Skeletal muscle satellite cell (primary cell): ENCODE measurements around the gene ARMC12.

Experiments
- H3K27me3 ChIP-seq: 2 replicates; pipeline ENCODE4 v1.7.0; 2013; ENCODE audit warnings: low read length; ENCODE audit not compliant: control insufficient read depth, insufficient read depth
- H3K36me3 ChIP-seq: 2 replicates; pipeline ENCODE4 v1.7.0; 2013; ENCODE audit warnings: mild to moderate bottlenecking, control low read depth, low read length; ENCODE audit not compliant: insufficient read depth
- H3K4me1 ChIP-seq: 2 replicates; pipeline ENCODE4 v1.7.0; 2013; ENCODE audit warnings: low read length; ENCODE audit not compliant: control insufficient read depth, insufficient read depth
- H3K4me2 ChIP-seq: 2 replicates; pipeline ENCODE4 v1.7.0; 2013; ENCODE audit warnings: mild to moderate bottlenecking, low read length
- H3K4me3 ChIP-seq: 2 replicates; pipeline ENCODE4 v1.7.0; 2013; ENCODE audit warnings: low read length
- H3K9ac ChIP-seq: 2 replicates; pipeline ENCODE4 v1.7.0; 2013; ENCODE audit warnings: mild to moderate bottlenecking, low read depth, low read length, moderate library complexity
- H3K9me3 ChIP-seq: replicated peaks from 2 replicates; pipeline ENCODE4 v1.7.0; 2013; ENCODE audit warnings: mild to moderate bottlenecking, control low read depth, low read length

The ARMC12 gene

GRCh38 chr6:35707714-35708407 is 29.0 kb upstream of the ARMC12 start:
- Histone ChIP-seq H3K36me3 (no peaks in the 10 kb centered on the region), H3K9me3 (no peaks in the 10 kb centered on the region), H3K27me3 (no peaks in the 10 kb centered on the region), H3K4me3 (no peak overlapping the region), H3K9ac (no peak overlapping the region), H3K4me1 (peaks cover 2% of the 10 kb centered on the region), H3K4me2 (no peak overlapping the region)

DNA sequence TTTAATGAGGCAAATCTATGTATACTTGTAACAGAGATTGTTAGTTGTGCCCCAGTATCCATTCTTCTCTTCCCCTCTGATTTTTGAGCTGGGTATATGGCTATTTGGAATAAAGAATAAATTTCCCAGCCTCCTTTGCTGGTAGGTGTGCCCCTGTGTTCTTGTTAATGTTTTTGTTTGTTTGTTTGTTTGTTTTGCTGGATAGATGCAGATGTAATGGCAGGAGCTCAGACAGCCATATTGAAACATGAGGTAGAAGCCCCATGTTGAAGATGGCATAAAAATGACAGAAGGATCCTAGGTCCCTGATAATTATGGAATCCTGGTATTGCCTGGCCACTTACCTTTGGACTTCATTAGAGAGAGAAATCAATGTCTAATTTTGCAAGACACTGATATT is 28.2 kb upstream of the ARMC12 start:
- no peak overlapping the region for H3K9ac ChIP-seq
- no peaks in the 10 kb centered on the region for H3K9me3 ChIP-seq
- H3K36me3 ChIP-seq: no peaks in the 10 kb centered on the region
- H3K4me2 ChIP-seq: no peak overlapping the region
- peaks cover 2% of the 10 kb centered on the region for H3K4me1 ChIP-seq
- no peaks in the 10 kb centered on the region for H3K27me3 ChIP-seq
- no peak overlapping the region for H3K4me3 ChIP-seq

GRCh38 chr6:35710241-35710847 is 26.5 kb upstream of the ARMC12 start:
- Histone ChIP-seq H3K4me1 (peaks cover 2% of the 10 kb centered on the region), H3K27me3 (no peaks in the 10 kb centered on the region), H3K9ac (no peak overlapping the region), H3K4me3 (no peak overlapping the region), H3K36me3 (no peaks in the 10 kb centered on the region), H3K9me3 (no peaks in the 10 kb centered on the region), H3K4me2 (no peak overlapping the region)

GRCh38 chr6:35711731-35712130 is 25.1 kb upstream of the ARMC12 start:
- Histone ChIP-seq H3K9me3 (no peaks in the 10 kb centered on the region), H3K9ac (no peak overlapping the region), H3K36me3 (no peaks in the 10 kb centered on the region), H3K4me2 (no peak overlapping the region), H3K27me3 (no peaks in the 10 kb centered on the region), H3K4me3 (no peak overlapping the region), H3K4me1 (peaks cover 2% of the 10 kb centered on the region)

- no peak overlapping the region for H3K9ac ChIP-seq
- no peak overlapping the region for H3K4me3 ChIP-seq
- H3K4me2 ChIP-seq: no peak overlapping the region
- H3K27me3 ChIP-seq: no peaks in the 10 kb centered on the region
- H3K36me3 ChIP-seq: no peaks in the 10 kb centered on the region
- peaks cover 2% of the 10 kb centered on the region for H3K4me1 ChIP-seq
- no peaks in the 10 kb centered on the region for H3K9me3 ChIP-seq
Observed at GRCh38 chr6:35713006-35713767, 23.6 kb upstream of the ARMC12 start.

- Histone ChIP-seq H3K9me3 (no peaks in the 10 kb centered on the region), H3K4me2 (no peak overlapping the region), H3K36me3 (no peaks in the 10 kb centered on the region), H3K4me3 (no peak overlapping the region), H3K9ac (no peak overlapping the region), H3K27me3 (no peaks in the 10 kb centered on the region), H3K4me1 (peaks cover 24% of the 10 kb centered on the region)
Observed at GRCh38 chr6:35716798-35717197, 20.0 kb upstream of the ARMC12 start.

- Histone ChIP-seq H3K4me2 (no peak overlapping the region), H3K9ac (no peak overlapping the region), H3K27me3 (no peaks in the 10 kb centered on the region), H3K4me1 (peaks cover 32% of the 10 kb centered on the region), H3K4me3 (no peak overlapping the region), H3K9me3 (no peaks in the 10 kb centered on the region), H3K36me3 (no peaks in the 10 kb centered on the region)
Observed at GRCh38 chr6:35717449-35718374, 19.1 kb upstream of the ARMC12 start.

DNA sequence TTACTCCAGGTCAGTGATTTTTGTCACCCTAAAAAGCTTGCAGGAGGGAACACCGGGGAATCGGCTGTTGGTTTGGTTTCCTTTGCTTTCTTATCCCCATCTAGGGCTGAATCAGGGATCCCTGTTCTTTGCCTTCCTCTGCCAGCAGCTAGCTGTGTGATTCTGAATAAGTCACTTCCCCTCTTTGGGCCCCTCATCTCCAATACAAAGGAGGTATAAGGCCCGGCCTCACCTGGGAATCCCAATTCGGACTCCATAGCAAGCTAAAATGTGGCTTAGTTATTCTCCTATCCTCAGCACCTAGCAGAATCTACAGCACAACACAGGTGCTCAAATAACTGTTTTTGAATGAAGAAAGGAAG is 18.5 kb upstream of the ARMC12 start:
- Histone ChIP-seq H3K36me3 (no peaks in the 10 kb centered on the region), H3K4me1 (peaks cover 32% of the 10 kb centered on the region), H3K27me3 (no peaks in the 10 kb centered on the region), H3K4me2 (peak overlapping the region; percentile 81), H3K9me3 (no peaks in the 10 kb centered on the region), H3K9ac (no peak overlapping the region), H3K4me3 (no peak overlapping the region)

DNA sequence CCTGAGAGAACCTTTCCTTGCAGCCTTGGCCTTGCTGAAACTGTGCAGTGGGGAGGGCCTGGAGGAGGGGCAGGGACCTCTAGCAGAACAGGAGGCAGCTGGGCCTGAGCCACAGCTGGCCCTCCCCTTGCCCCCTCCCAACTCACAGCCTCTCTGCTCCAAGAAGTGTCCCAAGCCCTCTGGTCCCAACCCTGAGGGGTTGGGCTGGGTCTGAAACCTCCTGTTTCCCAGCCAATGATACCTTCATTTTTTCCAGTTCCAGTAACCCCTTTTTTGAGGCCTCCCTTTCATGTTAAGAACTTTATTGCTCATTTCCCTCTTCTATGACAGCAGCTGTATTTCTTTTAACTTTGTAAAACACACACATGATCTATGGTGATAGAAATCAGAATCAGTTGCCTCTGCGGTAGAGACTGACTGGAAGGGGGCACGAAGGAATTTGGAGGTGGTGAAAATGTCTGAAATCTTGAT is 17.9 kb upstream of the ARMC12 start:
- no peak overlapping the region for H3K4me3 ChIP-seq
- H3K9ac ChIP-seq: peak overlapping the region; percentile 33
- no peaks in the 10 kb centered on the region for H3K9me3 ChIP-seq
- H3K4me2 ChIP-seq: peak overlapping the region; percentile 81
- H3K4me1 ChIP-seq: peaks cover 34% of the 10 kb centered on the region
- no peaks in the 10 kb centered on the region for H3K36me3 ChIP-seq
- H3K27me3 ChIP-seq: no peaks in the 10 kb centered on the region

- Histone ChIP-seq H3K4me3 (peak overlapping the region; percentile 56), H3K36me3 (no peaks in the 10 kb centered on the region), H3K4me1 (peaks cover 38% of the 10 kb centered on the region), H3K9ac (peak overlapping the region; percentile 33), H3K27me3 (no peaks in the 10 kb centered on the region), H3K9me3 (no peaks in the 10 kb centered on the region), H3K4me2 (peak overlapping the region; percentile 81)
Observed at GRCh38 chr6:35719404-35719829, 17.4 kb upstream of the ARMC12 start.
